ENCODE measurements around the gene METTL4.

METTL4 gene

DNA sequence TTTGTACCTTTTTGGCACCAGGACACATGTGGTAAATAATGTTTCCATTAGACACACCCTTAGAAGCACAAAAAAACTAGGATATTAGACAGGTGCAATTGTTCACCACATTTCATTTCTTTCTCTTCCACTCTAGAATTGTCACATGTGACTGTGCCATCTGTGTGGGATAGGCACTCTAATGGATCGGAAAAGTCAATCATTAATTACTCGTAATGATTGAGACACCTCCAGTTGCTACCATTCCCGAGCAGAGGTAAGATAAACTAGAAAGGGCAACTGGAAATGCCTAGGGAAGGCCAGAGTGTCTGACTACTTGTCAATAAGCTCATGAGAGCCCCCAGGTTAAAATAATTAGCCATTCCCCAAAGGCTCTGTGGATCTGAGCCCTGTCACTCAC, 59.9 kb downstream of the METTL4 start:
- ChIA-PET POLR2A (no interaction called here), CTCF (no interaction called here)
- no peak for DNase-seq (ENCODE audit: extremely low spot score)
- TF ChIP-seq, protein P1, sequence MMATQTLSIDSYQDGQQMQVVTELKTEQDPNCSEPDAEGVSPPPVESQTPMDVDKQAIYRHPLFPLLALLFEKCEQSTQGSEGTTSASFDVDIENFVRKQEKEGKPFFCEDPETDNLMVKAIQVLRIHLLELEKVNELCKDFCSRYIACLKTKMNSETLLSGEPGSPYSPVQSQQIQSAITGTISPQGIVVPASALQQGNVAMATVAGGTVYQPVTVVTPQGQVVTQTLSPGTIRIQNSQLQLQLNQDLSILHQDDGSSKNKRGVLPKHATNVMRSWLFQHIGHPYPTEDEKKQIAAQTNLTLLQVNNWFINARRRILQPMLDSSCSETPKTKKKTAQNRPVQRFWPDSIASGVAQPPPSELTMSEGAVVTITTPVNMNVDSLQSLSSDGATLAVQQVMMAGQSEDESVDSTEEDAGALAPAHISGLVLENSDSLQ (IDR thresholded peaks at IDR 0.05) = no peak
- TF ChIP-seq HDGF (IDR thresholded peaks at IDR 0.05; ENCODE audit: borderline replicate concordance) (no peak), FOXA1 (IDR thresholded peaks at IDR 0.05) (no peak), ARNT (IDR thresholded peaks at IDR 0.05) (no peak), NFRKB (IDR thresholded peaks at IDR 0.05) (no peak), LEF1 (IDR thresholded peaks at IDR 0.05; ENCODE audit: borderline replicate concordance) (no peak), FOXK2 (IDR thresholded peaks at IDR 0.05) (no peak), L3MBTL2 (conservative IDR thresholded peaks at IDR 0.05) (no peak), ELF4 (IDR thresholded peaks at IDR 0.05) (no peak), FOXM1 (IDR thresholded peaks at IDR 0.05; ENCODE audit: borderline replicate concordance) (no peak), BHLHE40 (IDR thresholded peaks at IDR 0.05; ENCODE audit: borderline replicate concordance) (no peak), SP1 (IDR thresholded peaks at IDR 0.05) (no peak), ZNF384 (IDR thresholded peaks at IDR 0.05) (no peak), TARDBP (IDR thresholded peaks at IDR 0.05) (no peak), CTBP1 (IDR thresholded peaks at IDR 0.05; ENCODE audit: borderline replicate concordance) (no peak), SUZ12 (IDR thresholded peaks at IDR 0.05) (no peak)

DNA sequence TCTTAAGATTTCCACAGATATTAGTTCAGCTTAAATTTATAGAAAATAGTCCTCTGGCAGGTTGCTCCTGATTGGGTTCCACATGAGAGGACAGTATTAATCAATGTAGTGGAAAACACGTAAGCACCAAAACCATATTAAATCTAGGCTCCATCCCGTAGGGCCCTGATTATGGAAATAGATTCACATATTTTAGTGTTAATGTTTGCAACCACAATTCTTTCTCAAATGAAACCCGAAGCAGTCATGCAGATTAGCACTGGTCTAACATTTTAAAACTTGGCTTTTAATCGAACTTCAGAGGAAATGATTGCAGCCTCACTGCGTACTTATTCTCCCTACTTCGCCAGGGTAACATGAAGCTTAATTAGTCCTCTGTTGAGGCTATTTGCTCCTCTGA, 60.9 kb downstream of the METTL4 start:
- ChIA-PET POLR2A (no interaction called here), CTCF (no interaction called here)
- no peak for TF ChIP-seq ZNF384 (IDR thresholded peaks at IDR 0.05)
- TF ChIP-seq LEF1 (IDR thresholded peaks at IDR 0.05; ENCODE audit: borderline replicate concordance) = no peak
- TF ChIP-seq, protein P1 (IDR thresholded peaks at IDR 0.05) = no peak
- no peak for TF ChIP-seq SUZ12 (IDR thresholded peaks at IDR 0.05)
- no peak for TF ChIP-seq NFRKB (IDR thresholded peaks at IDR 0.05)
- TF ChIP-seq BHLHE40 (IDR thresholded peaks at IDR 0.05; ENCODE audit: borderline replicate concordance) = no peak
- no peak for TF ChIP-seq ARNT (IDR thresholded peaks at IDR 0.05)
- no peak for TF ChIP-seq FOXK2 (IDR thresholded peaks at IDR 0.05)
- TF ChIP-seq FOXM1 (IDR thresholded peaks at IDR 0.05; ENCODE audit: borderline replicate concordance) = no peak
- no peak for TF ChIP-seq HDGF (IDR thresholded peaks at IDR 0.05; ENCODE audit: borderline replicate concordance)
- no peak for TF ChIP-seq ELF4 (IDR thresholded peaks at IDR 0.05)
- no peak for TF ChIP-seq L3MBTL2 (conservative IDR thresholded peaks at IDR 0.05)
- no peak for TF ChIP-seq SP1 (IDR thresholded peaks at IDR 0.05)
- TF ChIP-seq TARDBP (IDR thresholded peaks at IDR 0.05) = no peak
- no peak for TF ChIP-seq FOXA1 (IDR thresholded peaks at IDR 0.05)
- no peak for TF ChIP-seq CTBP1 (IDR thresholded peaks at IDR 0.05; ENCODE audit: borderline replicate concordance)
- DNase-seq (ENCODE audit: extremely low spot score) = no peak

DNA sequence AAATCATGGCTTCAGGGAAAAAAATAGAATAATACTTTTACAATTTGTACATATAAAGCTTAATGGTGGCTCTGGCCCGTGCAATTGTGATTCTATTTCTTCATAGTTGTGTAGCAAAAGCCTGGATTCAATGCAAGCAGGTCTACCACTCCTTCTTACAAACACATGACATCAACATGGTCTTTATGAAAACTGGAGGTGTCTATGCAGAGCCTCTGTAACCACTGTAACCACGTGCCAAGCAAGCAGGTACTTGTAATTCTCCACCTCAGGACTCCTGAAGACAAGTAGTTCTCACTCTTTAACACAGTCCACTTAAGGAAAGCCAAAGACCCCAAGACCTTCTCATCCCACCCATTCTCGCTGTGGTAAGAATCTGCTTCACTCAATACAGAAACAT, 62.6 kb downstream of the METTL4 start:
- CTCF ChIA-PET = no interaction called here
- TF ChIP-seq TARDBP (IDR thresholded peaks at IDR 0.05) (no peak), ZNF384 (IDR thresholded peaks at IDR 0.05) (no peak), SP1 (IDR thresholded peaks at IDR 0.05) (no peak), L3MBTL2 (conservative IDR thresholded peaks at IDR 0.05) (no peak), NFRKB (IDR thresholded peaks at IDR 0.05) (no peak), LEF1 (IDR thresholded peaks at IDR 0.05; ENCODE audit: borderline replicate concordance) (no peak), BHLHE40 (IDR thresholded peaks at IDR 0.05; ENCODE audit: borderline replicate concordance) (no peak), ARNT (IDR thresholded peaks at IDR 0.05) (no peak), SUZ12 (IDR thresholded peaks at IDR 0.05) (no peak), FOXA1 (IDR thresholded peaks at IDR 0.05) (no peak), CTBP1 (IDR thresholded peaks at IDR 0.05; ENCODE audit: borderline replicate concordance) (no peak)
- TF ChIP-seq, protein P1 (IDR thresholded peaks at IDR 0.05) = no peak
- POLR2A ChIA-PET = no interaction called here
- no peak for DNase-seq (ENCODE audit: extremely low spot score)

DNA sequence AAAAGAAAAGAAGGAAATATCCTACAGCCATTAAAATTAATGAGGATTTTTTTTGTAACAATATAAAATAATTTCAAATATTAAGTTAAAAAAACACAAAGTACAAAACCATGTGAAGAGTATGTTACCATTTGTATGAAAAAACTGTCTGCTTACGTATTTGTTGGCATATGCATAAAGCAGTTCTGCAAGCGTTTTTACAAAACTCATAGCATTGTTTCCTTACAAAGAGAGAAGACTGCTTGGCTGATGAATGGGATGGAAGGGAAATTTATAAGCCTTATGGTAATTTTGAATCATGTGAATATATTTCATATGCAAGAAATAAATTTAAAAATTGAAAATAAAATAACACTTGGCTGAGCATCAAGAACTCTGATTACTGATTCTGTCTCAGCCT, 63.1 kb downstream of the METTL4 start:
- ChIA-PET POLR2A (no interaction called here), CTCF (no interaction called here)
- TF ChIP-seq ZNF384 (IDR thresholded peaks at IDR 0.05) = no peak
- no peak for TF ChIP-seq LEF1 (IDR thresholded peaks at IDR 0.05; ENCODE audit: borderline replicate concordance)
- TF ChIP-seq, protein P1 (IDR thresholded peaks at IDR 0.05) = no peak
- TF ChIP-seq HDGF (IDR thresholded peaks at IDR 0.05; ENCODE audit: borderline replicate concordance) = no peak
- TF ChIP-seq ARNT (IDR thresholded peaks at IDR 0.05) = no peak
- TF ChIP-seq FOXK2 (IDR thresholded peaks at IDR 0.05) = no peak
- no peak for TF ChIP-seq BHLHE40 (IDR thresholded peaks at IDR 0.05; ENCODE audit: borderline replicate concordance)
- TF ChIP-seq CTBP1 (IDR thresholded peaks at IDR 0.05; ENCODE audit: borderline replicate concordance) = no peak
- no peak for TF ChIP-seq FOXA1 (IDR thresholded peaks at IDR 0.05)
- no peak for DNase-seq (ENCODE audit: extremely low spot score)

DNA sequence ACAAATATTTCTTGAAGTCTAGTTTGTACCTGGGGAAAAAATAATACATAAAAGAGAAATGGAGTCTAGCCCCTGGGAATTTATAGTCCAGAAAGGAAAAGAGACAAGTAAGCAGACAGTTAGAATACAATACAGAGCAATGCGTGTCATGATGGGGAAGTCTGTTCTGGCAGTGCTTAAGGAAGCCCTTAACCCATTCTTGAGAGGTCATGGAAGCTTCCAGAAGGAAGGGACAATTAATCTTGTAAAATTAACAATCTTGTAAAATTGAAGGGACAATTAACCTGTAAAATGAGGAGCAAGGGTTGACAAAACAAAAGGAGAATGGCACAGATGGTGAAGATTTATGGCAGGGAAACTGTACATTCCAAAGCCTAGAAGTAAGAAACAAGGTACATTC, 66.7 kb downstream of the METTL4 start:
- ChIA-PET POLR2A (no interaction called here), CTCF (no interaction called here)
- TF ChIP-seq FOXM1 (IDR thresholded peaks at IDR 0.05; ENCODE audit: borderline replicate concordance) (no peak), L3MBTL2 (conservative IDR thresholded peaks at IDR 0.05) (no peak), ARNT (IDR thresholded peaks at IDR 0.05) (no peak), TARDBP (IDR thresholded peaks at IDR 0.05) (no peak), FOXK2 (IDR thresholded peaks at IDR 0.05) (no peak), SUZ12 (IDR thresholded peaks at IDR 0.05) (no peak), ELF4 (IDR thresholded peaks at IDR 0.05) (no peak), ZNF384 (IDR thresholded peaks at IDR 0.05) (no peak), NFRKB (IDR thresholded peaks at IDR 0.05) (no peak), FOXA1 (IDR thresholded peaks at IDR 0.05) (no peak), CTBP1 (IDR thresholded peaks at IDR 0.05; ENCODE audit: borderline replicate concordance) (no peak), HDGF (IDR thresholded peaks at IDR 0.05; ENCODE audit: borderline replicate concordance) (no peak), BHLHE40 (IDR thresholded peaks at IDR 0.05; ENCODE audit: borderline replicate concordance) (no peak), LEF1 (IDR thresholded peaks at IDR 0.05; ENCODE audit: borderline replicate concordance) (no peak), SP1 (IDR thresholded peaks at IDR 0.05) (no peak)
- TF ChIP-seq, protein P1 (IDR thresholded peaks at IDR 0.05) = no peak
- no peak for DNase-seq (ENCODE audit: extremely low spot score)
